HepG2 (cell line): ENCODE data around the gene FRS2. TPM values are rescaled to one million over a fixed set of nuclear protein-coding genes. Genes with fewer than 3 reads are reported as not detected.

Source experiments
- ATAC-seq: fragments of 200-7000 bp; cut with Tn5 transposase; 3 replicates; pipeline ENCODE4 v1.9.1; 2020; ENCODE audit warnings: mild to moderate bottlenecking, moderate library complexity
- BruUV-seq: library from RNA; stranded (reverse); fragments of 400-500 nt; replicated peaks from 2 replicates; lab custom pipeline; 2021; lab: Mats Ljungman, UMichigan
- CTCF ChIA-PET: fragments of 300-600 bp; formaldehyde crosslinking; extraction: SDS; loops from one replicate; lab custom pipeline; 2021; ENCODE audit warnings: low total read pairs, inconsistent platforms, low intra/inter-chr PET ratio; lab: Yijun Ruan, JAX
- POLR2A ChIA-PET: fragments of 350-600 bp; sonication (Branson Sonifier 250); formaldehyde crosslinking; loops from one replicate; lab custom pipeline; 2020; ENCODE audit warnings: antibody characterized with exemption, inconsistent platforms; lab: Yijun Ruan, JAX
- DNase-seq: peaks from one replicate; pipeline ENCODE4 v3.0.0-alpha.2; 2015; ENCODE audit warnings: low spot score
- FAIRE-seq: peaks from 3 replicates; lab custom pipeline; 2011; peaks lifted over from hg19 to GRCh38; lab: Jason Lieb, UNC
- H2AFZ ChIP-seq: one replicate; pipeline ENCODE4 v1.6.1; 2011; ENCODE audit warnings: low read length, inconsistent platforms
- H3K27ac ChIP-seq: fragments of 300-600 bp; 3 replicates; pipeline ENCODE4 v1.8.0; 2011; ENCODE audit warnings: mixed run types, mild to moderate bottlenecking, mixed read lengths, low read length, inconsistent platforms; ENCODE audit not compliant: insufficient read depth; ENCODE audit errors: extremely low read length
- H3K27me3 ChIP-seq, 2 experiments: fragments of 200-600 bp in 1 of 2; 2 replicates in 1 of 2; 3 replicates in 1 of 2; pipeline versions ENCODE4 v1.6.0 to v1.8.0; 2011; ENCODE audit warnings: low read length in 2 of 2, mild to moderate bottlenecking in 2 of 2, moderate library complexity in 2 of 2, inconsistent platforms in 1 of 2; ENCODE audit not compliant: insufficient read depth in 2 of 2, control insufficient read depth in 1 of 2
- H3K36me3 ChIP-seq, 2 experiments: fragments of 200-600 bp in 1 of 2; replicated peaks in 1 of 2; 2 replicates in 1 of 2; 3 replicates in 1 of 2; pipeline versions ENCODE4 v1.5.1 to v1.8.0; 2011; ENCODE audit warnings: low read length in 2 of 2, inconsistent platforms in 1 of 2; ENCODE audit not compliant: insufficient read depth in 2 of 2, control insufficient read depth in 1 of 2
- H3K4me1 ChIP-seq: 2 replicates; pipeline ENCODE4 v1.5.1; 2012; ENCODE audit warnings: low read length, inconsistent platforms; ENCODE audit not compliant: insufficient read depth
- H3K4me2 ChIP-seq: 2 replicates; pipeline ENCODE4 v1.6.0; 2011; ENCODE audit warnings: low read depth, low read length, inconsistent platforms
- H3K4me3 ChIP-seq, 3 experiments: fragments of 200-600 bp in 1 of 3; sonication (generic), shearing (Covaris generic) in 1 of 3; replicated peaks in 1 of 3; 2 replicates each; pipeline ENCODE4 v1.5.1; 2011 to 2016; ENCODE audit warnings: low read length in 3 of 3, inconsistent platforms in 2 of 3, low read depth in 2 of 3, mild to moderate bottlenecking in 2 of 3, control low read depth in 1 of 3, mixed read lengths in 1 of 3; ENCODE audit not compliant: insufficient read depth in 1 of 3
- H3K79me2 ChIP-seq: one replicate; pipeline ENCODE4 v1.6.1; 2011; ENCODE audit warnings: low read length, inconsistent platforms; ENCODE audit not compliant: insufficient read depth
- H3K9ac ChIP-seq: 2 replicates; pipeline ENCODE4 v1.6.0; 2011; ENCODE audit warnings: mild to moderate bottlenecking, low read depth, low read length, inconsistent platforms; ENCODE audit not compliant: insufficient read depth
- H3K9me3 ChIP-seq: 2 replicates; pipeline ENCODE4 v1.5.1; 2012; ENCODE audit warnings: mild to moderate bottlenecking, low read length
- H4K20me1 ChIP-seq: 2 replicates; pipeline ENCODE4 v1.6.0; 2011; ENCODE audit warnings: inconsistent platforms, mild to moderate bottlenecking, low read length, moderate library complexity; ENCODE audit not compliant: insufficient read depth
- CHD2 ChIP-seq: IDR thresholded peaks from 2 replicates; pipeline ENCODE4 v1.6.1; 2011; ENCODE audit warnings: low read depth, low read length, improper control_type of control experiment
- KDM6A ChIP-seq: IDR thresholded peaks from 2 replicates; pipeline ENCODE4 v1.6.1; 2016; ENCODE audit warnings: low read depth
- ZBTB42 ChIP-seq: sonication (generic); formaldehyde crosslinking; IDR thresholded peaks from 2 replicates; pipeline ENCODE4 v1.5.0; 2020; ENCODE audit warnings: mild to moderate bottlenecking, missing genetic modification reagents
- ZNF282 ChIP-seq: fragments of 450-650 bp; IDR thresholded peaks from 2 replicates; pipeline ENCODE4 v1.6.1; 2018; ENCODE audit not compliant: partially characterized antibody
- ZNF446 ChIP-seq: sonication (generic); formaldehyde crosslinking; IDR thresholded peaks from 2 replicates; pipeline ENCODE4 v1.5.0; 2020; ENCODE audit warnings: mild to moderate bottlenecking, missing genetic modification reagents
- ZNF496 ChIP-seq: sonication (generic); formaldehyde crosslinking; IDR thresholded peaks from 2 replicates; pipeline ENCODE4 v1.8.1; 2023; ENCODE audit warnings: mild to moderate bottlenecking, moderate library complexity, missing genetic modification reagents; ENCODE audit not compliant: insufficient replicate concordance
- ZSCAN31 ChIP-seq: sonication (generic); formaldehyde crosslinking; IDR thresholded peaks from 2 replicates; pipeline ENCODE4 v1.5.0; 2020; ENCODE audit warnings: low read depth, mild to moderate bottlenecking, missing genetic modification reagents
- ZSCAN9 ChIP-seq: IDR thresholded peaks from 2 replicates; pipeline ENCODE4 v1.6.1; 2016; ENCODE audit warnings: borderline replicate concordance
- WGBS: methylation state at CpG from one replicate; pipeline ENCODE4 v1.1.6; 2017; ENCODE audit warnings: low lambda C conversion rate; 5-methylcytosine and 5-hydroxymethylcytosine counted together
- in situ Hi-C: cut with HindIII; loops from 2 replicates; pipeline ENCODE4 v1.10.0; 2017; ENCODE audit warnings: low pct_unique_long_range_greater_than_20kb; ENCODE audit not compliant: extremely low pct_ligation_motif_present
- intact Hi-C: fragments of 100-400 bp; cut with micrococcal nuclease; formaldehyde crosslinking; loops from one replicate; pipeline ENCODE4 v1.10.0; 2022; ENCODE audit not compliant: unreplicated experiment
- polyA plus RNA-seq, 8 experiments: library from polyadenylated mRNA; depleted of rRNA in 3 of 8; stranded (reverse) in 7 of 8; unstranded in 1 of 8; fragments of >200 nt; fragmentation: Illumina TruSeq in 4 of 8; extraction: Trizol in 4 of 8; gene quantifications; 2 replicates each; pipeline versions ENCODE4 v1.2.1 to v1.2.3, GENCODE V29; 2011 to 2016; ENCODE audit warnings: low read depth in 4 of 8, missing spikeins in 1 of 8, mixed read lengths in 1 of 8; ENCODE audit not compliant: insufficient read depth in 1 of 8
- total RNA-seq, 5 experiments: library from RNA; depleted of rRNA; stranded (reverse); fragments of >200 nt; fragmentation: Illumina TruSeq; extraction: Trizol; gene quantifications; 2 replicates each; pipeline ENCODE4 v1.2.3, GENCODE V29; 2016; ENCODE audit warnings: low read depth in 1 of 5

Gene FRS2
- total and polyA plus RNA-seq, 2 of the 13 experiments (the other 11 are each of a cell fraction or from before 2014, with no cell fraction given), result 8.3 to 16.8 TPM

DNA sequence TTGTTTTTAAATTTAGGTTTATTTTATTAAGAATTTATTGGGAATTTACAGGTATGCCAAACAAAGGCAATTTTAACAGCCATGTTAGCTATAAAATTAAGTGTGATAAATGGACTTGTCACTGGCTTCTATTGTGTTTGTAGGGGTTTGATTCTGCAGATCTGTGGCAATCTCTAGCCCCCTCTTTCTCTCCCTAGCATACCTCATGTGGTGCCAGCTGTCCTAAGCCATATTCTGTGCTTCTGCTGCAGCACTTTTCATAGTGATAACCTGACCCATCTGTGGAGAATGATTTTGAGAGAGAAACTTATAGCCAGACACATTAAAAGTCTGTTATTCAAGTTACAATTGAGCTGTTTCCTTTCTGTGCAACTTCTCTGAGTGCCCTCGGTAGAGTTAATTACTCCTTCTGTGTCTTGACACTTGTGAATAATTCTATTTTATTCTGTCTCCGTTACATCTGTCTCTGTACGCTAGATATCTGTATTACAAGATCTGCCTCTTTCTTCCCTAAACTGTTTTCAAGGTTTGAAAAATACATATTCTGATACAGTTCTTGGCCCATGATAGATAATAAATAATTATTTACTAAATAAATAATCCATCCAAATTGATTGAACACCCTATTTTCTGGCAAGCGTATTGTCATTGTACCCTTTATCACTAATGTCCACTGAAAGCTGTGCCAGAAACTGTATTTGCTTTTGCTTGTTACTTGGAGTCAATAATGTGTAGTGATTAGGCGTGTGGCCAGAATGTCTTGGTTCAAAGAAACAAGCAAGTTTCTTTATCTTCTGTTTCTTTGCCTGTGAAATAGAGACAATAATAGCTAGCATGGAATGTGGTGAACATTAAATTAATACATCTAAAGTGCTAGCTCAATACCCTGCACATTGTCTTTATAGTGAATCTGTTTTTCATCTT, 40.0 kb downstream of the FRS2 start (continued):
- TF ChIP-seq ZSCAN31 (no peak), ZNF282 (no peak), CHD2 (no peak), KDM6A (CRISPR knock-in tag) (no peak)
- TF ChIP-seq, all 625 proteins: peak for 0

DNA sequence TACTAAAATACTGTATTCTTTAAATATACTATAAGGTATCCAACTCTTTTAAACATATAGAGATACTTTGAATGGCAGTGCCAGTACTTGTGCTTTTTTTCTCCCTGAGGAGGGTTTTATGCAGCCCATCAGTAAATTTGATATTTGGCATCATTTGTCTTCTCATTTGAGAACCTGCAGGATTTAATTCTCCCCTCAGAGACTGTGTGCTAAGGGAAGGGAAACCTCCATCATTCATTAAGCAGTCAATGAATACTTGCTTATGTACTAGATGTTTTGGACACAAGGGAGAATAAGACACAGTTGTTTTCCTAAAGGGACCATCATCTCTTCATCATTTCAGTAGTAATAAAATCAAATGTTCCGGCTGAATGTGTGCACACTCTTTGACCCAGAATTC, 40.8 kb downstream of the FRS2 start:
- Histone ChIP-seq H3K27ac (no peak overlapping the region), H3K9me3 (no peaks in the 10 kb centered on the region), H2AFZ (no peak overlapping the region), H4K20me1 (peaks cover 13% of the 10 kb centered on the region), H3K36me3 (peaks cover 0 to 4% of the 10 kb centered on the region in 2 experiments; a peak in 1 of 5 replicates), H3K27me3 (no peaks in the 10 kb centered on the region), H3K4me2 (no peak overlapping the region), H3K79me2 (peaks cover 89% of the 10 kb centered on the region), H3K4me3 (no peak overlapping the region), H3K9ac (no peak overlapping the region), H3K4me1 (peaks cover 11% of the 10 kb centered on the region; the same call in 1 of the 2 replicates)
- CTCF ChIA-PET, result no interaction called here
- intact Hi-C loops (no loop called here), in situ Hi-C loops (no loop called here)
- no peak for ATAC-seq
- no TSS peak for BruUV-seq
- no peak for DNase-seq
- 97% methylated on average over 1 of the region's 1 CpG for WGBS
- POLR2A ChIA-PET, result no interaction called here
- FAIRE-seq, result no peak
- TF ChIP-seq ZSCAN9 (CRISPR knock-in tag) (no peak), ZBTB42 (CRISPR knock-in tag) (no peak), ZNF496 (no peak), ZNF446 (CRISPR knock-in tag) (no peak)
